Measurements from ENCODE around the gene SLC25A43. TPM values are rescaled to one million over a fixed set of nuclear protein-coding genes. Genes with fewer than 3 reads are reported as not detected.

SLC25A43 gene
- total and polyA plus RNA-seq, 2 of the 4 experiments (the other 2 are of a cell fraction): 12.3 to 12.5 TPM

DNA sequence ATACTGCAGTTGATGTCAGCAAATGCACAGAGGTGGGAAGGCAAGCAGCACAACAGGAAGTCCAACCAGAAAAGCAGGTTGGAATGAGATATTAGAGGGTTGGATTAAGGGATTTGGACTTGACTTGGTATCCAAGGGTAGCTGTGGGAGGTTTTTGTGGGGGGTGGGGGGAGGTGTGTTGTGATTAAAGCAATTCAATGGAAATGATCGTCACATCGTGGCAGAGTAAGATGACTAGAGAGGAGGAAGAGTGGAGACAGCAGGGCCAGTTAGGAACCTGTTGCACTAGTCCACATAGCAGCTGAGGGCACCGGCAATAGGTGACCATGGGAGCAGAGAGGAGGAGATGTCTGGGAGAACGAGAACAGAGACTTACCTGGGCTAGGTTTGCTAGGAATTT, 2.4 kb downstream of the SLC25A43 start:
- in situ Hi-C loops (cut with MboI; ENCODE audit: low sequenced_read_pairs): no loop called here
- no peaks in the 10 kb centered on the region; the same call in 1 of the 2 replicates for H3K36me3 ChIP-seq (ENCODE audit: control insufficient read depth, insufficient read depth, low read length)
- no peak overlapping the region for H3K56ac ChIP-seq (ENCODE audit: extremely low read depth, insufficient read depth, low read length)
- no peak overlapping the region for H4K91ac ChIP-seq (ENCODE audit: insufficient read depth, low read depth, low read length)
- H3K23ac ChIP-seq (ENCODE audit: low read depth, low read length): no peak overlapping the region
- H3K9ac ChIP-seq (ENCODE audit: low read depth, low read length): no peak overlapping the region
- dilution Hi-C loops (cut with HindIII; ENCODE audit: low sequenced_read_pairs, unreplicated experiment): no loop called here
- 30% methylated on average over 2 of the region's 4 CpGs; no CpG with 5 or more reads in 1 of the 2 experiments for WGBS, 2 experiments (ENCODE audit: extremely low coverage in 2 of 2, insufficient read length in 1 of 2)
- ATAC-seq (ENCODE audit: low read depth) (no peak), DNase-seq (no peak)
- no peak overlapping the region for H3K4me3 ChIP-seq (ENCODE audit: insufficient read depth, low read depth, low read length)
- H2AK5ac ChIP-seq (ENCODE audit: low read depth, low read length): no peak overlapping the region
- peaks cover 9% of the 10 kb centered on the region for H3K4me1 ChIP-seq (ENCODE audit: control insufficient read depth, insufficient read depth, low read length)
- no peak overlapping the region for H2BK120ac ChIP-seq (ENCODE audit: low read depth, low read length)
- intact Hi-C loops (cut with micrococcal nuclease): no loop called here
- no peak overlapping the region for H3K27ac ChIP-seq (ENCODE audit: insufficient read depth, low read length)
- no peak overlapping the region for H4K8ac ChIP-seq (ENCODE audit: low read depth in 2 of 2, low read length in 2 of 2)
- no peak overlapping the region for H2BK15ac ChIP-seq (ENCODE audit: low read depth, low read length)
- H3K4ac ChIP-seq (ENCODE audit: low read depth, low read length): no peak overlapping the region
- no peak overlapping the region for H3K18ac ChIP-seq (ENCODE audit: low read depth, low read length)
- H4K20me1 ChIP-seq (ENCODE audit: insufficient read depth, low read length): no peaks in the 10 kb centered on the region
- no peak overlapping the region for H3K4me2 ChIP-seq (ENCODE audit: low read depth, low read length)
- H2BK5ac ChIP-seq (ENCODE audit: low read depth, low read length, poor library complexity, severe bottlenecking): no peak overlapping the region
- CTCF ChIA-PET: no interaction called here
- TF ChIP-seq RFX5 (IDR thresholded peaks at IDR 0.05; ENCODE audit: low read depth, low read length) (no peak), CHD1 (IDR thresholded peaks at IDR 0.05; ENCODE audit: low read depth, low read length) (no peak), MAFK (IDR thresholded peaks at IDR 0.05; ENCODE audit: low read depth, low read length) (no peak), MXI1 (IDR thresholded peaks at IDR 0.05; ENCODE audit: borderline replicate concordance, low read depth, low read length) (no peak), BHLHE40 (IDR thresholded peaks at IDR 0.05; ENCODE audit: low read depth, low read length) (no peak), POLR2A (IDR thresholded peaks at IDR 0.05; ENCODE audit: low read depth, low read length) (no peak), NFE2L2 (IDR thresholded peaks at IDR 0.05; ENCODE audit: low read depth, low read length) (no peak), USF2 (IDR thresholded peaks at IDR 0.05; ENCODE audit: low read depth, low read length) (no peak), CEBPB (IDR thresholded peaks at IDR 0.05; ENCODE audit: low read depth, low read length) (no peak), FOS (IDR thresholded peaks at IDR 0.05; ENCODE audit: low read depth, low read length) (no peak), MAZ (IDR thresholded peaks at IDR 0.05; ENCODE audit: borderline replicate concordance, low read depth, low read length) (no peak), RAD21 (IDR thresholded peaks at IDR 0.05; ENCODE audit: low read length) (no peak), RCOR1 (IDR thresholded peaks at IDR 0.05; ENCODE audit: insufficient replicate concordance, low read length) (no peak), SMC3 (IDR thresholded peaks at IDR 0.05; ENCODE audit: low read depth, low read length) (no peak)
- TF ChIP-seq, protein P1, sequence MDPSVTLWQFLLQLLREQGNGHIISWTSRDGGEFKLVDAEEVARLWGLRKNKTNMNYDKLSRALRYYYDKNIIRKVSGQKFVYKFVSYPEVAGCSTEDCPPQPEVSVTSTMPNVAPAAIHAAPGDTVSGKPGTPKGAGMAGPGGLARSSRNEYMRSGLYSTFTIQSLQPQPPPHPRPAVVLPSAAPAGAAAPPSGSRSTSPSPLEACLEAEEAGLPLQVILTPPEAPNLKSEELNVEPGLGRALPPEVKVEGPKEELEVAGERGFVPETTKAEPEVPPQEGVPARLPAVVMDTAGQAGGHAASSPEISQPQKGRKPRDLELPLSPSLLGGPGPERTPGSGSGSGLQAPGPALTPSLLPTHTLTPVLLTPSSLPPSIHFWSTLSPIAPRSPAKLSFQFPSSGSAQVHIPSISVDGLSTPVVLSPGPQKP (IDR thresholded peaks at IDR 0.05; ENCODE audit: borderline replicate concordance, low read depth, low read length): no peak
- TF ChIP-seq, protein P2, sequence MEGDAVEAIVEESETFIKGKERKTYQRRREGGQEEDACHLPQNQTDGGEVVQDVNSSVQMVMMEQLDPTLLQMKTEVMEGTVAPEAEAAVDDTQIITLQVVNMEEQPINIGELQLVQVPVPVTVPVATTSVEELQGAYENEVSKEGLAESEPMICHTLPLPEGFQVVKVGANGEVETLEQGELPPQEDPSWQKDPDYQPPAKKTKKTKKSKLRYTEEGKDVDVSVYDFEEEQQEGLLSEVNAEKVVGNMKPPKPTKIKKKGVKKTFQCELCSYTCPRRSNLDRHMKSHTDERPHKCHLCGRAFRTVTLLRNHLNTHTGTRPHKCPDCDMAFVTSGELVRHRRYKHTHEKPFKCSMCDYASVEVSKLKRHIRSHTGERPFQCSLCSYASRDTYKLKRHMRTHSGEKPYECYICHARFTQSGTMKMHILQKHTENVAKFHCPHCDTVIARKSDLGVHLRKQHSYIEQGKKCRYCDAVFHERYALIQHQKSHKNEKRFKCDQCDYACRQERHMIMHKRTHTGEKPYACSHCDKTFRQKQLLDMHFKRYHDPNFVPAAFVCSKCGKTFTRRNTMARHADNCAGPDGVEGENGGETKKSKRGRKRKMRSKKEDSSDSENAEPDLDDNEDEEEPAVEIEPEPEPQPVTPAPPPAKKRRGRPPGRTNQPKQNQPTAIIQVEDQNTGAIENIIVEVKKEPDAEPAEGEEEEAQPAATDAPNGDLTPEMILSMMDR (conservative IDR thresholded peaks at IDR 0.05; ENCODE audit: low read depth, low read length): no peak
- POLR2A ChIA-PET (ENCODE audit: unreplicated experiment): no interaction called here
- H3K14ac ChIP-seq (replicated peaks; ENCODE audit: low read depth, low read length): no peak overlapping the region
- no peaks in the 10 kb centered on the region; the same call in 1 of the 2 replicates for H3K9me1 ChIP-seq (ENCODE audit: insufficient read depth, low read length)
- no peak overlapping the region for H2AK9ac ChIP-seq (replicated peaks; ENCODE audit: low read depth, low read length, poor library complexity)
- no TSS peak for BruUV-seq (replicated peaks)
- no peaks in the 10 kb centered on the region for H3K27me3 ChIP-seq (ENCODE audit: control insufficient read depth, insufficient read depth, low read length)
- H3K79me1 ChIP-seq (ENCODE audit: low read depth in 1 of 2, low read length in 2 of 2): peaks cover 8 to 21% of the 10 kb centered on the region in 2 experiments
- H4K5ac ChIP-seq (ENCODE audit: low read depth, low read length): no peak overlapping the region
- no peak overlapping the region for H2BK20ac ChIP-seq (ENCODE audit: low read depth, low read length)
- no peaks in the 10 kb centered on the region for H3K9me3 ChIP-seq (ENCODE audit: control insufficient read depth, insufficient read depth, low read length)
- no peak overlapping the region for H2AFZ ChIP-seq (replicated peaks; ENCODE audit: low read length, poor library complexity)
